Right lobe of liver (tissue), 4 donors: ENCODE measurements around the gene PRMT3.

Experiments used
- CTCF ChIP-seq, 4 donors: fragments of 200-600 bp in 3 of 4; fragments of 450-650 bp in 1 of 4; IDR thresholded peaks; one replicate each; pipeline versions ENCODE4 v1.5.1 to v1.8.0; 2016 to 2022; ENCODE audit warnings: antibody characterized with exemption in 4 of 4, mild to moderate bottlenecking in 2 of 4
- POLR2A ChIP-seq: fragments of 450-650 bp; IDR thresholded peaks from one replicate; pipeline ENCODE4 v1.6.1; 2017; ENCODE audit warnings: antibody characterized with exemption, mild to moderate bottlenecking
- donor health status: DM: no; HTN: no; CAD: no.
- donor health status: DM: no; HTN: no; CAD: no.
- donor health status: DM: no; HTN: yes; CAD: no.

GRCh38 chr11:20373147-20373546 lies 14.4 kb upstream of the PRMT3 start:
- no peak for TF ChIP-seq POLR2A
- TF ChIP-seq CTCF (IDR thresholded peaks at IDR 0.05), result no peak
